K562 (cell line): ENCODE measurements around the gene CYS1. TPM values are rescaled to one million over a fixed set of nuclear protein-coding genes. Genes with fewer than 3 reads are reported as not detected.

Source experiments
- GTF2A2 ChIP-seq: IDR thresholded peaks from 2 replicates; pipeline ENCODE4 v1.6.1; 2016; ENCODE audit warnings: mild to moderate bottlenecking, missing genetic modification characterization, missing compliant biosample characterization
- HNRNPL ChIP-seq: fragments of 200-400 bp; formaldehyde crosslinking; IDR thresholded peaks from 2 replicates; pipeline ENCODE4 v1.6.1; 2017; ENCODE audit warnings: low read depth, mild to moderate bottlenecking, low read length
- LEF1 ChIP-seq: fragments of 450-650 bp; IDR thresholded peaks from 2 replicates; pipeline ENCODE4 v1.6.1; 2016; ENCODE audit warnings: mild to moderate bottlenecking
- NFIC ChIP-seq: fragments of 450-650 bp; IDR thresholded peaks from 2 replicates; pipeline ENCODE4 v1.6.1; 2017; ENCODE audit warnings: mild to moderate bottlenecking, inconsistent platforms
- NR2C2 ChIP-seq, 2 experiments: fragments of 200-800 bp in 1 of 2; sonication (Bioruptor generic) in 1 of 2; sonication (generic) in 1 of 2; formaldehyde crosslinking in 1 of 2; IDR thresholded peaks; 2 replicates each; pipeline versions ENCODE4 v1.6.1 to v1.8.0; 2016 to 2022; ENCODE audit warnings: mild to moderate bottlenecking in 1 of 2, missing compliant biosample characterization in 1 of 2, missing genetic modification characterization in 1 of 2, missing genetic modification reagents in 1 of 2
- RBM22 ChIP-seq: fragments of 200-400 bp; formaldehyde crosslinking; IDR thresholded peaks from 2 replicates; pipeline ENCODE4 v1.6.1; 2018; ENCODE audit warnings: low read length, low read depth; ENCODE audit not compliant: poor library complexity, severe bottlenecking
- ZNF444 ChIP-seq: fragments of 250-450 bp; sonication (Bioruptor Pico); IDR thresholded peaks from 2 replicates; pipeline ENCODE4 v1.4.0; 2020; ENCODE audit warnings: mild to moderate bottlenecking, moderate library complexity
- ZNF695 ChIP-seq: fragments of 450-650 bp; formaldehyde crosslinking; IDR thresholded peaks from 2 replicates; pipeline ENCODE4 v1.4.0; 2020; ENCODE audit warnings: mild to moderate bottlenecking, moderate library complexity
- ZNF785 ChIP-seq: fragments of 250-450 bp; sonication (Bioruptor Pico); IDR thresholded peaks from 2 replicates; pipeline ENCODE4 v1.4.0; 2020; ENCODE audit warnings: mild to moderate bottlenecking
- polyA plus RNA-seq, 8 experiments: library from polyadenylated mRNA; depleted of rRNA in 4 of 8; stranded (reverse) in 5 of 8; unstranded in 3 of 8; fragments of >200 nt; fragmentation: Nextera tagmentation in 2 of 8; fragmentation: Illumina TruSeq in 1 of 8; extraction: Ambion mirVana in 2 of 8; extraction: Trizol in 1 of 8; gene quantifications; 2 replicates each; pipeline versions ENCODE4 v1.2.1 to v1.2.3, GENCODE V29; 2011 to 2014; ENCODE audit warnings: inconsistent platforms in 1 of 8, missing spikeins in 1 of 8
- total RNA-seq, 7 experiments: library from RNA; depleted of rRNA in 6 of 7; stranded (reverse); fragments of >200 nt in 6 of 7; fragmentation: Illumina TruSeq in 2 of 7; extraction: Trizol in 2 of 7; gene quantifications; 2 replicates each; pipeline versions ENCODE4 v1.2.1 to v1.2.3, GENCODE V29; 2011 to 2021; ENCODE audit warnings: low replicate concordance in 1 of 7
- TF ChIP-seq, protein P1 (sequence below): fragments of 450-650 bp; IDR thresholded peaks from 2 replicates; pipeline ENCODE4 v1.6.1; 2016; ENCODE audit warnings: antibody characterized with exemption
- TF ChIP-seq, protein P2 (sequence below): fragments of 450-650 bp; IDR thresholded peaks from 2 replicates; pipeline ENCODE4 v1.6.1; 2014; ENCODE audit warnings: low read depth, mild to moderate bottlenecking, moderate library complexity, borderline replicate concordance
- TF ChIP-seq, protein P3 (sequence below), 2 experiments: fragments of 450-650 bp in 1 of 2; sonication (generic) in 1 of 2; formaldehyde crosslinking in 1 of 2; IDR thresholded peaks in 1 of 2; conservative IDR thresholded peaks in 1 of 2; 2 replicates each; pipeline versions ENCODE4 v1.6.1 to v1.8.1; 2016 to 2023; ENCODE audit warnings: mild to moderate bottlenecking in 2 of 2, moderate library complexity in 2 of 2, inconsistent platforms in 1 of 2, missing genetic modification reagents in 1 of 2
- TF ChIP-seq, protein P4 (sequence below): fragments of 450-650 bp; IDR thresholded peaks from 2 replicates; pipeline ENCODE4 v1.6.1; 2016; ENCODE audit warnings: mild to moderate bottlenecking
- TF ChIP-seq, protein P5 (sequence below): fragments of 450-650 bp; IDR thresholded peaks from 2 replicates; pipeline ENCODE4 v1.6.1; 2017; ENCODE audit warnings: antibody characterized with exemption, mild to moderate bottlenecking

The CYS1 gene
- total and polyA plus RNA-seq, 9 of the 15 experiments (the other 6 are each of a cell fraction or from before 2014, with no cell fraction given), result 0.11 to 0.13 TPM; not detected in 7

DNA sequence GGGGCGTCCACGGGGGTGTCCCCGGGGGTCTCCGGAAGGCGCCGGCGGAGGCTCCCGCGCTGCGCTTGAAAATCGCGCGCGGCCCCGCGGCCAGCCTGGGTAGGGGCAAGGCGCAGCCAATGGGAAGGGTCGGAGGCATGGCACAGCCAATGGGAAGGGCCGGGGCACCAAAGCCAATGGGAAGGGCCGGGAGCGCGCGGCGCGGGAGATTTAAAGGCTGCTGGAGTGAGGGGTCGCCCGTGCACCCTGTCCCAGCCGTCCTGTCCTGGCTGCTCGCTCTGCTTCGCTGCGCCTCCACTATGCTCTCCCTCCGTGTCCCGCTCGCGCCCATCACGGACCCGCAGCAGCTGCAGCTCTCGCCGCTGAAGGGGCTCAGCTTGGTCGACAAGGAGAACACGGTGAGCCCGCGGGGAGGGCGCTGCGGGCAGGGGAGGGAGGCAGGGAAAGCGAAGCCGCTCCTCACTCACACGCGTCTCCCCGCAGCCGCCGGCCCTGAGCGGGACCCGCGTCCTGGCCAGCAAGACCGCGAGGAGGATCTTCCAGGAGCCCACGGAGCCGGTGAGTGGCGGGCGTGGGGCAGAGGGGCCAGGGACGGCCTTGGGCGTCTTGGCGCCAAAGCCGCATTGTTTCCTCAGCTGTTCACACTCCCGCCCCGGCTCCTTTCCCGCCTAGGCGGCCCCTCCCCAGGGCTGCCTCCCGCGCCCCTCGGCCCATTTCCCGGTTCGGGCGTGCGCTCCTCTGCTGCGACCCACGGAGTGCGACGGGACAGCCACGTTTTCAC is 42.5 kb upstream of the CYS1 start, which contains the start of gene RRM2 (continued):
- TF ChIP-seq GTF2A2 (tag), result peak; percentile 65; the same call in 1 of the 2 replicates
- no peak for TF ChIP-seq ZNF444 (CRISPR knock-in tag)
- no peak for TF ChIP-seq ZNF785 (CRISPR knock-in tag)
- no peak for TF ChIP-seq ZNF695
- TF ChIP-seq RBM22, result peak; percentile 99
- TF ChIP-seq, protein P1, sequence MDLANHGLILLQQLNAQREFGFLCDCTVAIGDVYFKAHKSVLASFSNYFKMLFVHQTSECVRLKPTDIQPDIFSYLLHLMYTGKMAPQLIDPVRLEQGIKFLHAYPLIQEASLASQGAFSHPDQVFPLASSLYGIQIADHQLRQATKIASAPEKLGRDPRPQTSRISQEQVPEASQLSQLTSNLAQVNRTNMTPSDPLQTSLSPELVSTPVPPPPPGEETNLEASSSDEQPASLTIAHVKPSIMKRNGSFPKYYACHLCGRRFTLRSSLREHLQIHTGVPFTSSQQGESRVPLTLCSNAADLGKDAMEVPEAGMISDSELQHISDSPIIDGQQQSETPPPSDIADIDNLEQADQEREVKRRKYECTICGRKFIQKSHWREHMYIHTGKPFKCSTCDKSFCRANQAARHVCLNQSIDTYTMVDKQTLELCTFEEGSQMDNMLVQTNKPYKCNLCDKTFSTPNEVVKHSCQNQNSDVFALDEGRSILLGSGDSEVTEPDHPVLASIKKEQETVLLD, result no peak
- TF ChIP-seq, protein P2, sequence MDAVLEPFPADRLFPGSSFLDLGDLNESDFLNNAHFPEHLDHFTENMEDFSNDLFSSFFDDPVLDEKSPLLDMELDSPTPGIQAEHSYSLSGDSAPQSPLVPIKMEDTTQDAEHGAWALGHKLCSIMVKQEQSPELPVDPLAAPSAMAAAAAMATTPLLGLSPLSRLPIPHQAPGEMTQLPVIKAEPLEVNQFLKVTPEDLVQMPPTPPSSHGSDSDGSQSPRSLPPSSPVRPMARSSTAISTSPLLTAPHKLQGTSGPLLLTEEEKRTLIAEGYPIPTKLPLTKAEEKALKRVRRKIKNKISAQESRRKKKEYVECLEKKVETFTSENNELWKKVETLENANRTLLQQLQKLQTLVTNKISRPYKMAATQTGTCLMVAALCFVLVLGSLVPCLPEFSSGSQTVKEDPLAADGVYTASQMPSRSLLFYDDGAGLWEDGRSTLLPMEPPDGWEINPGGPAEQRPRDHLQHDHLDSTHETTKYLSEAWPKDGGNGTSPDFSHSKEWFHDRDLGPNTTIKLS, result no peak
- no peak for TF ChIP-seq LEF1
- TF ChIP-seq, protein P3, sequence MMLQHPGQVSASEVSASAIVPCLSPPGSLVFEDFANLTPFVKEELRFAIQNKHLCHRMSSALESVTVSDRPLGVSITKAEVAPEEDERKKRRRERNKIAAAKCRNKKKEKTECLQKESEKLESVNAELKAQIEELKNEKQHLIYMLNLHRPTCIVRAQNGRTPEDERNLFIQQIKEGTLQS (IDR thresholded peaks at IDR 0.05), result no peak
- TF ChIP-seq, protein P3 (CRISPR knock-in tag; conservative IDR thresholded peaks at IDR 0.05), result no peak; the same call in 1 of the 2 replicates
- TF ChIP-seq, protein P4, sequence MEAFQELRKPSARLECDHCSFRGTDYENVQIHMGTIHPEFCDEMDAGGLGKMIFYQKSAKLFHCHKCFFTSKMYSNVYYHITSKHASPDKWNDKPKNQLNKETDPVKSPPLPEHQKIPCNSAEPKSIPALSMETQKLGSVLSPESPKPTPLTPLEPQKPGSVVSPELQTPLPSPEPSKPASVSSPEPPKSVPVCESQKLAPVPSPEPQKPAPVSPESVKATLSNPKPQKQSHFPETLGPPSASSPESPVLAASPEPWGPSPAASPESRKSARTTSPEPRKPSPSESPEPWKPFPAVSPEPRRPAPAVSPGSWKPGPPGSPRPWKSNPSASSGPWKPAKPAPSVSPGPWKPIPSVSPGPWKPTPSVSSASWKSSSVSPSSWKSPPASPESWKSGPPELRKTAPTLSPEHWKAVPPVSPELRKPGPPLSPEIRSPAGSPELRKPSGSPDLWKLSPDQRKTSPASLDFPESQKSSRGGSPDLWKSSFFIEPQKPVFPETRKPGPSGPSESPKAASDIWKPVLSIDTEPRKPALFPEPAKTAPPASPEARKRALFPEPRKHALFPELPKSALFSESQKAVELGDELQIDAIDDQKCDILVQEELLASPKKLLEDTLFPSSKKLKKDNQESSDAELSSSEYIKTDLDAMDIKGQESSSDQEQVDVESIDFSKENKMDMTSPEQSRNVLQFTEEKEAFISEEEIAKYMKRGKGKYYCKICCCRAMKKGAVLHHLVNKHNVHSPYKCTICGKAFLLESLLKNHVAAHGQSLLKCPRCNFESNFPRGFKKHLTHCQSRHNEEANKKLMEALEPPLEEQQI, result no peak
- TF ChIP-seq NFIC, result peak; percentile 70
- peak; percentile 89; the same call in 1 of the 2 replicates for TF ChIP-seq HNRNPL
- peak; percentile 35 for TF ChIP-seq NR2C2 (CRISPR knock-in tag; IDR thresholded peaks at IDR 0.05)
- TF ChIP-seq NR2C2 (tag; IDR thresholded peaks at IDR 0.05), result no peak
- TF ChIP-seq, protein P5, sequence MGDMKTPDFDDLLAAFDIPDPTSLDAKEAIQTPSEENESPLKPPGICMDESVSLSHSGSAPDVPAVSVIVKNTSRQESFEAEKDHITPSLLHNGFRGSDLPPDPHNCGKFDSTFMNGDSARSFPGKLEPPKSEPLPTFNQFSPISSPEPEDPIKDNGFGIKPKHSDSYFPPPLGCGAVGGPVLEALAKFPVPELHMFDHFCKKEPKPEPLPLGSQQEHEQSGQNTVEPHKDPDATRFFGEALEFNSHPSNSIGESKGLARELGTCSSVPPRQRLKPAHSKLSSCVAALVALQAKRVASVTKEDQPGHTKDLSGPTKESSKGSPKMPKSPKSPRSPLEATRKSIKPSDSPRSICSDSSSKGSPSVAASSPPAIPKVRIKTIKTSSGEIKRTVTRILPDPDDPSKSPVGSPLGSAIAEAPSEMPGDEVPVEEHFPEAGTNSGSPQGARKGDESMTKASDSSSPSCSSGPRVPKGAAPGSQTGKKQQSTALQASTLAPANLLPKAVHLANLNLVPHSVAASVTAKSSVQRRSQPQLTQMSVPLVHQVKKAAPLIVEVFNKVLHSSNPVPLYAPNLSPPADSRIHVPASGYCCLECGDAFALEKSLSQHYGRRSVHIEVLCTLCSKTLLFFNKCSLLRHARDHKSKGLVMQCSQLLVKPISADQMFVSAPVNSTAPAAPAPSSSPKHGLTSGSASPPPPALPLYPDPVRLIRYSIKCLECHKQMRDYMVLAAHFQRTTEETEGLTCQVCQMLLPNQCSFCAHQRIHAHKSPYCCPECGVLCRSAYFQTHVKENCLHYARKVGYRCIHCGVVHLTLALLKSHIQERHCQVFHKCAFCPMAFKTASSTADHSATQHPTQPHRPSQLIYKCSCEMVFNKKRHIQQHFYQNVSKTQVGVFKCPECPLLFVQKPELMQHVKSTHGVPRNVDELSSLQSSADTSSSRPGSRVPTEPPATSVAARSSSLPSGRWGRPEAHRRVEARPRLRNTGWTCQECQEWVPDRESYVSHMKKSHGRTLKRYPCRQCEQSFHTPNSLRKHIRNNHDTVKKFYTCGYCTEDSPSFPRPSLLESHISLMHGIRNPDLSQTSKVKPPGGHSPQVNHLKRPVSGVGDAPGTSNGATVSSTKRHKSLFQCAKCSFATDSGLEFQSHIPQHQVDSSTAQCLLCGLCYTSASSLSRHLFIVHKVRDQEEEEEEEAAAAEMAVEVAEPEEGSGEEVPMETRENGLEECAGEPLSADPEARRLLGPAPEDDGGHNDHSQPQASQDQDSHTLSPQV, result no peak
